22Rv1 (cell line): ENCODE results near the gene SEPHS1.

ENCODE experiments used
- H3K27ac ChIP-seq: fragments of 450-650 bp; 2 replicates; pipeline ENCODE4 v1.5.1; 2017
- CTCF ChIP-seq: fragments of 450-650 bp; IDR thresholded peaks from 2 replicates; pipeline ENCODE4 v1.5.1; 2017; ENCODE audit warnings: mild to moderate bottlenecking
- ZFX ChIP-seq: fragments of 450-650 bp; IDR thresholded peaks from 2 replicates; pipeline ENCODE4 v1.6.1; 2017; ENCODE audit warnings: antibody characterized with exemption, borderline replicate concordance

The SEPHS1 gene

GRCh38 chr10:13327534-13327933, 20.6 kb downstream of the SEPHS1 start:
- no peak for TF ChIP-seq ZFX
- no peak for TF ChIP-seq CTCF
- no peak overlapping the region for H3K27ac ChIP-seq

- H3K27ac ChIP-seq, result no peak overlapping the region
- TF ChIP-seq CTCF, result no peak
- no peak for TF ChIP-seq ZFX
Observed at GRCh38 chr10:13322615-13323148, 25.4 kb downstream of the SEPHS1 start.

- no peak overlapping the region for H3K27ac ChIP-seq
- TF ChIP-seq ZFX, result no peak
- no peak for TF ChIP-seq CTCF
Observed at GRCh38 chr10:13321576-13321975, 26.5 kb downstream of the SEPHS1 start.

GRCh38 chr10:13319166-13319565, 28.9 kb downstream of the SEPHS1 start:
- H3K27ac ChIP-seq, result no peak overlapping the region
- TF ChIP-seq ZFX (no peak), CTCF (no peak)

GRCh38 chr10:13317474-13317873, 30.6 kb downstream of the SEPHS1 start:
- no peak overlapping the region for H3K27ac ChIP-seq
- TF ChIP-seq CTCF, result no peak
- TF ChIP-seq ZFX, result no peak

- TF ChIP-seq ZFX (no peak), CTCF (no peak)
- no peak overlapping the region for H3K27ac ChIP-seq
Observed at GRCh38 chr10:13316635-13317311, 31.3 kb downstream of the SEPHS1 start.

GRCh38 chr10:13315361-13315760, 32.7 kb downstream of the SEPHS1 start:
- no peak overlapping the region for H3K27ac ChIP-seq
- TF ChIP-seq CTCF (no peak), ZFX (no peak)
